LoVo (cell line): ENCODE results near the gene CGB1.

Experiments
- DNase-seq: peaks from one replicate; pipeline ENCODE4 v3.0.0-alpha.2; 2016; ENCODE audit warnings: low spot score

The CGB1 gene

GRCh38 chr19:48993175-48994034, 43.3 kb downstream of the CGB1 start, which contains the start of the genes GYS1 and RUVBL2:
GYS1 (minus strand) TSS chr19:48993309; CDS start chr19:48993112, 197 bp downstream.
RUVBL2 (plus strand) TSS chr19:48993887; CDS start chr19:48993912, 25 bp downstream.
- peak; percentile 99 for DNase-seq

- no peak for DNase-seq
These were observed 44.0 kb downstream of the CGB1 start for GRCh38 chr19:48992581-48993174.

- peak; percentile 68 for DNase-seq
These were observed 44.7 kb downstream of the CGB1 start for GRCh38 chr19:48991873-48992580.

GRCh38 chr19:48991011-48991609, 45.6 kb downstream of the CGB1 start:
- DNase-seq, result no peak

- no peak for DNase-seq
These were observed 46.3 kb downstream of the CGB1 start for GRCh38 chr19:48990400-48990799.

GRCh38 chr19:48989701-48990291, 46.9 kb downstream of the CGB1 start:
- DNase-seq, result no peak

GRCh38 chr19:48988860-48989259, 47.8 kb downstream of the CGB1 start:
- DNase-seq, result no peak

- no peak for DNase-seq
These were observed 48.4 kb downstream of the CGB1 start for GRCh38 chr19:48988286-48988685.

GRCh38 chr19:48987323-48987722, 49.4 kb downstream of the CGB1 start:
- no peak for DNase-seq

GRCh38 chr19:48986211-48986610, 50.5 kb downstream of the CGB1 start:
- DNase-seq, result no peak

GRCh38 chr19:48985711-48986110, 51.0 kb downstream of the CGB1 start:
- no peak for DNase-seq
